Right atrium auricular region (tissue), 2 donors: Measurements from ENCODE around the gene SLC39A11. TPM values are rescaled to one million over a fixed set of nuclear protein-coding genes. Genes with fewer than 3 reads are reported as not detected.

ENCODE experiments used
- DNase-seq: peaks from one replicate; pipeline ENCODE4 v3.0.0-alpha.2; 2019; ENCODE audit warnings: low spot score
- H3K27ac ChIP-seq, 2 donors: fragments of 200-600 bp; sonication (generic); 1 replicate in 1 of 2; 2 replicates in 1 of 2; pipeline ENCODE4 v1.5.1; 2016 to 2019
- H3K27me3 ChIP-seq, 2 donors: fragments of 200-600 bp; sonication (generic); one replicate each; pipeline versions ENCODE4 v1.5.1 to v1.6.0; 2017 to 2019
- H3K36me3 ChIP-seq: fragments of 200-600 bp; sonication (generic); one replicate; pipeline ENCODE4 v1.5.1; 2016
- H3K4me1 ChIP-seq, 2 donors: fragments of 200-600 bp; sonication (generic); one replicate each; pipeline versions ENCODE4 v1.5.1 to v1.6.0; 2017 to 2019
- H3K4me3 ChIP-seq, 2 donors: fragments of 200-600 bp; sonication (generic); 1 replicate in 1 of 2; 2 replicates in 1 of 2; pipeline ENCODE4 v1.5.1; 2017 to 2019; ENCODE audit warnings: mild to moderate bottlenecking in 1 of 2, moderate library complexity in 1 of 2
- H3K9me3 ChIP-seq, 2 donors: fragments of 200-600 bp; sonication (generic); one replicate each; pipeline ENCODE4 v1.5.1; 2019
- total RNA-seq, 2 donors: library from RNA; depleted of rRNA; stranded (reverse); fragments of >200 nt; gene quantifications; one replicate each; pipeline ENCODE4 v1.1.0, GENCODE V29; 2016
- TF ChIP-seq, protein P1 (sequence below), 2 donors: fragments of 200-600 bp; sonication (generic); IDR thresholded peaks; one replicate each; pipeline ENCODE4 v1.5.1; 2019; ENCODE audit warnings: antibody characterized with exemption in 2 of 2

SLC39A11 gene
- total RNA-seq, 2 donors from 2014 or later: 7.4 to 15.5 TPM

GRCh38 chr17:72724267-72724666, 368.2 kb downstream of the SLC39A11 start:
- Histone ChIP-seq H3K4me1 (no peaks in the 10 kb centered on the region), H3K27me3 (no peaks in the 10 kb centered on the region)

GRCh38 chr17:72723711-72724110, 368.8 kb downstream of the SLC39A11 start:
- Histone ChIP-seq H3K9me3 (no peaks in the 10 kb centered on the region), H3K4me1 (no peaks in the 10 kb centered on the region), H3K27ac (no peak overlapping the region), H3K4me3 (no peak overlapping the region), H3K36me3 (no peaks in the 10 kb centered on the region), H3K27me3 (no peaks in the 10 kb centered on the region)
- TF ChIP-seq, protein P1, sequence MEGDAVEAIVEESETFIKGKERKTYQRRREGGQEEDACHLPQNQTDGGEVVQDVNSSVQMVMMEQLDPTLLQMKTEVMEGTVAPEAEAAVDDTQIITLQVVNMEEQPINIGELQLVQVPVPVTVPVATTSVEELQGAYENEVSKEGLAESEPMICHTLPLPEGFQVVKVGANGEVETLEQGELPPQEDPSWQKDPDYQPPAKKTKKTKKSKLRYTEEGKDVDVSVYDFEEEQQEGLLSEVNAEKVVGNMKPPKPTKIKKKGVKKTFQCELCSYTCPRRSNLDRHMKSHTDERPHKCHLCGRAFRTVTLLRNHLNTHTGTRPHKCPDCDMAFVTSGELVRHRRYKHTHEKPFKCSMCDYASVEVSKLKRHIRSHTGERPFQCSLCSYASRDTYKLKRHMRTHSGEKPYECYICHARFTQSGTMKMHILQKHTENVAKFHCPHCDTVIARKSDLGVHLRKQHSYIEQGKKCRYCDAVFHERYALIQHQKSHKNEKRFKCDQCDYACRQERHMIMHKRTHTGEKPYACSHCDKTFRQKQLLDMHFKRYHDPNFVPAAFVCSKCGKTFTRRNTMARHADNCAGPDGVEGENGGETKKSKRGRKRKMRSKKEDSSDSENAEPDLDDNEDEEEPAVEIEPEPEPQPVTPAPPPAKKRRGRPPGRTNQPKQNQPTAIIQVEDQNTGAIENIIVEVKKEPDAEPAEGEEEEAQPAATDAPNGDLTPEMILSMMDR (IDR thresholded peaks at IDR 0.05): no peak
- DNase-seq: no peak

More at GRCh38 chr17:72724267-72724666, 368.2 kb downstream of the SLC39A11 start:
- no peak for DNase-seq
- Histone ChIP-seq H3K4me3 (no peak overlapping the region), H3K36me3 (no peaks in the 10 kb centered on the region), H3K9me3 (no peaks in the 10 kb centered on the region), H3K27ac (no peak overlapping the region)
- TF ChIP-seq, protein P1 (IDR thresholded peaks at IDR 0.05): no peak

GRCh38 chr17:72720494-72720825, 372.0 kb downstream of the SLC39A11 start:
- DNase-seq: no peak
- Histone ChIP-seq H3K27me3 (no peaks in the 10 kb centered on the region), H3K36me3 (no peaks in the 10 kb centered on the region), H3K27ac (no peak overlapping the region), H3K9me3 (no peaks in the 10 kb centered on the region), H3K4me1 (no peaks in the 10 kb centered on the region), H3K4me3 (no peak overlapping the region)
- TF ChIP-seq, protein P1 (IDR thresholded peaks at IDR 0.05): no peak

- Histone ChIP-seq H3K27me3 (no peaks in the 10 kb centered on the region), H3K9me3 (no peaks in the 10 kb centered on the region), H3K4me3 (no peak overlapping the region), H3K27ac (no peak overlapping the region), H3K36me3 (no peaks in the 10 kb centered on the region), H3K4me1 (no peaks in the 10 kb centered on the region)
- TF ChIP-seq, protein P1 (IDR thresholded peaks at IDR 0.05): no peak
- no peak for DNase-seq
Observed at GRCh38 chr17:72719578-72720493, 372.7 kb downstream of the SLC39A11 start.

DNA sequence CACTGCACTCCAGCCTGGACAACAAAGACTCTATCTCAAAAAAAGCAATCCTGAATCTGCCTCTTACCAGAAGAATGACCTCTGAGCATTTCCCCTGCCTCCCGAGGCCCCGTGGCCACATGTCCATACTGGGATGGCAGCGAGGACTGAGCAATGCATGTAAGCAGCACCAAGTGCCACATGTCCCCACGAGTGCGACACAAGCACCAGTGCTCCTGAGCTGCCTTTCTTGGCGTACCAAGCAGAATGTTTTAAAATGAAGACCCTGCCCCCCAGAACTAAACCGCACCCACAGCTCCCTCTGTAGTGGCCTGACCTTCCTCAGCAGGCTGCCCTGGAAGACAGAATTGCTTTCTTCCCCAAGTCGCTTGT, 373.3 kb downstream of the SLC39A11 start:
- Histone ChIP-seq H3K9me3 (no peaks in the 10 kb centered on the region), H3K27me3 (no peaks in the 10 kb centered on the region), H3K4me1 (no peaks in the 10 kb centered on the region), H3K36me3 (no peaks in the 10 kb centered on the region), H3K27ac (no peak overlapping the region), H3K4me3 (no peak overlapping the region)
- TF ChIP-seq, protein P1 (IDR thresholded peaks at IDR 0.05): no peak
- no peak for DNase-seq
